C1 segment of cervical spinal cord (tissue), 14 donors: ENCODE data around the gene ZSCAN31.
"Not testable (repeated sequence)": the region's sequence is repeated elsewhere in the genome, so short reads cannot be mapped to it uniquely, and the experiment has no call there.

Experiments
- DNase-seq, 14 donors: peaks; one replicate each; lab custom pipeline; 2025; lab: John Stamatoyannopoulos, UW

The ZSCAN31 gene

DNA sequence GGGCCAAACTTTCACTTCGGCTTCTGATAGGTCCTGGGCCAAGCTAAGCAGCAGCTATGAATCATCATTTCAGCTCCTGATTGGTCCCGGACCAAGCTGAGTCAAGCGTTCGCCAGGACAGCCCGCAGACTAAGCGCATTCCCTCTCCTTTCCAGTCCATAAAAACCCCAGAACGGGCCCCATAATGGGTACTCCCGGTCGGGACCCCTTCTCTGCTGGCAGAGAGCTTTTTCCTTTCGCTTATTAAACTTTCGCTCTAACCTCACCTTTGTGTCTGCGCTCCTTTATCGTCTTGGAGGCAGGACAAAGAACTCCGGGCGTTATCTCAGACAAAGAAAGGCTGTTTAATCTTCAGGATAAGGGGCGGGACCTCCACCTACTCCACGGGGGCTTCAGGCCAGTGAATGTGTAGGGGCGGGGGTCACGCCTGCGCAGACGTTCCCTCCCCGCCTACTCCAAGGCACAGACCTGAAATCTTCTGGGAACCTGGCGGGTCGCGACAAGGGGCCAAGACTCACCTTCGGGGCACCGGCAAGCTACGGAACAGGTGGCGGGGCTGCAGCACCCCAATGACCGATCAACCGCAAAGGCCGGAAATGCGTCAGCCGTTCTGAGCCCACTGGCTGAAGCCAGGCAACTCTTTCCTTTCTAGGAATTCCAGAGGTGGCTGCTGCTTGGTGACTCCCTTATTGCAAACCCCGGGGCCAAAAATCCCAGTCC lies at the start of gene ZSCAN31:
TSS of gene ZSCAN31 (minus strand) at position 585 of the 720 bp plus-strand sequence. CDS start 6,465 bp downstream, outside the sequence.
- peak; percentile 52 to 93 (median 83) for DNase-seq

DNA sequence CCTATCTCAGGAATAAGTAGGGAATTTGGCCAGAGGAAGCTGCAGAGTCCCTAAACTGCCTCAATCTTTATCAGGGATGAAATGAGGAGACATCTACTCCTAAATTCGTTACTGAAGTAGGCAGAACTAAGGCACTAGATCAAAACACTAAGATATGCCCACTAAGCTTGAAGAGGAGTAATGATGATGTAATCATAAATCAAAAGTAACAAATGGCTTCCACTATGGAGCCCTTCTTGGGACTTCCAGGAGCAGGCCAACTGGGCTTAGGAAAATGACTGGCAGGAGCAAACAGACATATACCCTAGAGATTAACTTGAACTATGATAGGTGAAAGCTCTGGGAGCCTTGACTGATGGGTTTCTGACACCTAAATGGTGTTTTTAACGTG lies 48.2 kb upstream of the ZSCAN31 start:
- DNase-seq: no peak

DNA sequence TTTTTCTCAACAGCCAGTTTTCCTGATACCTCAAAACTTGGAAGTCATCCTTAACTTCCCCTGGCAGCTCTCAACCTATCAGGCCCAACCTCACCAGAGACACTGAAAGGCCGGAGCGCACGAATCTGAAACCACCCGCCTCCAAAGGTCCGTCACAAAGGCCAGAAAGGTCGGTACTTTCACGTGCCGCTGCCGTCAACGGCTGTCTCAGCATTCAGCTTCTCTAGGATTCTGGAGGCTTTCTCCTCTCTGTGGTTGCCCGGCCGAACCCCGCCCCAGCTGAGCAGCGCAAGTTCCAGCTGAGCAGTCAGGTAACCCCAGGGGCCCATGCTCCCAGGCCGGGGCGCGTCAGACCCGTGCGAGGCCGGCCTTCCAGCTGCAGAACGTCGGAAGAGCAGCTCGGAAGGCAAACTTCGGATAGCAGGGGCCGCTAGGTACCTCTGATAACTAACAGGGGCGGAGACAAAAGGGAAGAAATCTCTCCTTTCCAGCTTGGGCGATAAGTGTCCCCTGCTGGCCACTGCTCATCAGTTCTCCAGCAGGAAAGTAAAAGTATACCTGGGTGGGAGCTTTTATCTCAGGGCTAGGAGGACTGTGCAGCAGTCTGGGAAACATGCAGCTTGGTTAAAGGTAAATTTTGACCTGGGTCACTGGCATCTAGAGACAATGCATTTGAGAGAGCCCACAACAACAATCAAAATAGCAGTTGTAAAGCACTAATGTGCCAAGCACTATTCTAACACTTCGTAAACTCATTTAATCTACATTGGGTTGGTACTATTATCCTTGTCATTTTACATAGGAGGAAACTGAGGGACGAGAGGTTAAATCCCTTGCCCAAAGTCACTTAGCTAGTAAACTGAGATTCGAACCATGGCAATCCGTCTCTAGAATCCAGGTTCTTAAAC lies 47.5 kb upstream of the ZSCAN31 start:
- DNase-seq: peak; percentile 0 to 61 (median 34)

DNA sequence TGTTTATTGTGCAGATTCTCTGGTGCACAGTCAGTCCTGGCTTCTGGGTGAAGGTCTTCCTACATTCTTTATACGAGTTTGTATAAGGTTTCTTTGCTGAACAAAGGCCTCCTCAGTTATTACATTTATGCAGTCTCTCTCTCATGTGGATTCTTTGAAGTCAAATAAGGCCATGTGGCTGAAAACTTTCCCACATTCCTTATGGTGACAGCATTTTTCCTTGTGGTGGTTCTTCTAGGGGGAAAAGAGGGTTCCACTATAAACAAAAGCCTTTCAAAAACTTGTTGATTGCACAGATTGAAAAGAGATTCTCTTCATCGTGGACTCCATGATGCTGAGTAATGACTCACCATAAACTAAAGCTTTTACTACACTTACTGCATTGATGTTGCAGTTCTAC lies 44.4 kb upstream of the ZSCAN31 start:
- DNase-seq: no peak

DNA sequence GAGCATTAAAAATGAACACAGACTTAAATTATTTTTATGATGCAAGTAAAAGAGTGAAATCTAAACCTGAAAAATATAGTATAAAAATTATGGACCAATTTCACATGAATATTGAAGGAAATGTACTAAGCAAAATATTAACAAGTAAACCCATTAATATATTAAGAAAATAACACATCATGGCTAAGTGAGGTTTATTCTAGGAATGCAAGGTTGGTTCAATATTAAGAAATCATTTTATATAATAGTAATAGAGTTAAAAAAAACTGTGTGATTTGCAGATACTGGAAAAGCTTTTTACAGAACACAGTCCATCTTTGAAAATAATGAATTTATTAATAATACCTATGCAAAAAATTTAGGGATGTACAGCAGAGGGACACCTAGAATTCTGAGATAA lies 42.7 kb upstream of the ZSCAN31 start:
- no peak for DNase-seq

DNA sequence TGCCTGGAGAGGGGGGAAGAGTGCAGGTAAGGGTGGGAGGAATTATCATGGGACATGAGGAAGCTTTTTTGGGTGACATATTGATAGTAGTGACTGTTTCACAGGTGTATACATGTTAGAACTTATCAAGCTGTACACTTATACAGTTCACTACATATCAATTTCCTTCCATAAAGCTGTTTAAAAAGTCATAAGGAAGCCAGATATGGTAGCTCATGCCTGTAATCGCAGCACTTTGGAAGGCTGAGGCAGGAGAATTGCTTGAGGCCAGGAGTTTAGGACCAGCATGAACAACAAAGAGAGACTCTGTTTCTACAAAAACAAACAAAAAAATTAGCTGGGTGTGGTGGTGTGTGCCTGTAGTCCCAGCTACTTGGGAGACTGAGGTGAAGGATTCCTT lies 41.9 kb upstream of the ZSCAN31 start:
- DNase-seq: no peak

DNA sequence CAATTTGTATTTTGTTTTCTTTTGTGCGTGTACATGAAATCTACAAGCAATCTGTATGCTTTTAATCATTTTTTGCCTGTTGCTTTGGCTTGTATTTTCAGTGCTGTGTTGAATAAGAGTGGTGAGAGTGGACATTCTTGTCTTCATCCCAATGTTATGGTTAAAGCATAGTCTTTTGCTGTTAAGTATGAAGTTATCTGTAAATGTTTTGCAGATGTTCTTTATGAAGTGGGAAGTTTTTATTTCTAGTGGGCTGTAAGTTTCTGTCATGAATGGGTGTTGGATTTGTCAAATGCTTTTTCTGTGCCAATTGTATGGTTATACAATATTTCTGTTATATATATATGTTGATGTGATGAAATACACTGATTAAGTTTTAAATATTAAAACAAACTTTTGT lies 38.0 kb upstream of the ZSCAN31 start:
- DNase-seq: no peak

DNA sequence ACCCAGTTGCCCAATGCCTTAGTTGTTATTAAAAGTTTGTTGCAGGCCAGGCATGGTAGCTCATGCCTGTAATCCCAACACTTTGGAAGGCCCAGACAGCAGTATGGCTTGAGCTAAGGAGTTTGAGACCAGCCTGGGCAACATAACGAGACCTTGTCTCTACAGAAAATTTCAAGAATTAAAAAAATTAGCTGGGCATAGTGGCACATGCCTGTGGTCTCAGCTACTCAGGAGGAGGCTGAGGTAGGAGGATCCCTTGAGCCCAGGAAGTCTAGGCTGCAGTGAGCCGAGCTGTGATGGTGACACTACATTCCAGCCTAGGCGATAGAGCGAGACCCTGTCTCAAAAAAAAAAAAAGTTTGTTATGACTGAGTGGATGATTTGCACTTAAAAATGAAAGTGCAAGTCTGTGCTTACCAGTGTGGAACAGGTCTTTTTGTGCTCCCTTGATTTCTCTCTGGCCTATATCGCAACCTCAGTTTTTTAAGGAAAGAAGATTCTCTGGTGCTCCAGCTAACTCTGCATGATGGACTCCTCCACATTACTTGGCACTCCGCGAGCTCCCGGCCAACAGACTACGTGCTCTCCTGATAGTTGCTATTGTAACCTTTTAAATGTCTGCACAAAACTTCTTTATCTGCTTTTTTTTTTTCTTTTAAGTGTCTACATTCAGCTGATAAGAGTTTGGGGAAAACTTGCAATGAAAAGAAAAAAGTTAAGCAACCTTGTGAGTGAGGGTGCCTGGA lies 35.9 kb upstream of the ZSCAN31 start:
- no peak for DNase-seq

DNA sequence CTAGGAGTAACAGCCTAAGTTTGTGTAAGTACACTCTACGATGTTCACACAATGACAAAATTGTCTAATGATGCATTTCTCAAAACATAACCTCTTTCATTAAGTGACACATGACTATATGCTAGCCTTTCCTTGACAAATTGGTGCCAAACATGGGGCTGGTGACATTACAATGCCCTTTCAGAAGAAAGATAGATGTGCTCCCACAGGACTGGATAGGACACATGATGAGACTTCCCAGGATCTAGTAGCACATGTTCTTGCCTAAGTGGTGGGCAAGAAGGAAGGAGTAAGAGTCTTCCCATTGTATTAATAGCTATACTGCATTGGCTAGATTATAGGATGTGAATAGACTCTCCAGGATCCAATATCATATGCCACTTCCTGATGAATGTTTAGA lies 35.3 kb upstream of the ZSCAN31 start:
- no peak for DNase-seq

DNA sequence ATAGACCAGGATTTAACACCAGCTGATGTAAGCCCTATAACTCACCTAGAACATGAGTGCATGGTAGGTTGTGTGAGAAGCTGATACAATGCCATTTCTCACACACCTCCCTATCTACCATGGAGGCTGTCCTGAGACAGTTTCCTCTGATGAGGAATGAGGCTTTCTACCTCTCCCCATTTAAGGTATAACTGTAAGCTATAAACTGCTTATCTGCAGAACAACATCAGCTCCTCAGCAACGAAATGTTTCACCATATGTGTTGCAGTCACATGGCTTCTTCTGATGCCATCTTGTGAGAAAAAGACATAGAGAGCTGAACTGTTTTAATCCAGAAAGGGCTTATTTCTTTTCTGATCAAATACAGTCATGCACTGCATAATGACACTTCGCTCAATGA lies 34.5 kb upstream of the ZSCAN31 start:
- DNase-seq: no peak

DNA sequence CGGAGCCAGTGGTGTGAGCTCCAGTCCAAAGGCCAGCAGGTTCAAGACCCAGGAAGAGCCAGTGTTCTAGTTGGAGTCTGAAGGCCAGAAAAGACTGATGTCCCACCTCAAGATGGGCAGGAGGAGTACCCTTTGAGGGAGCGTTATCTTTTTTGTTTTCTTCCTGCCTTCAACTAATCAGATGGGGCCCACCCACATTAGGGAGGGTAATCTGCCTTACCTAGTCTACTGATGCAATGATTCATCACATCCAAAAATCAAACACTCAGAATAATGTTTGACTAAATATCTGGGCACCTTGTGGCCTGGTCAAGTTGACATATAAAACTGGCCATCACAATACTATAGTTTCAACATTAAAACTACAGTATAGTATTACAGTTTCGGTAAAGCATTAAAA lies 33.5 kb upstream of the ZSCAN31 start:
- no peak for DNase-seq

DNA sequence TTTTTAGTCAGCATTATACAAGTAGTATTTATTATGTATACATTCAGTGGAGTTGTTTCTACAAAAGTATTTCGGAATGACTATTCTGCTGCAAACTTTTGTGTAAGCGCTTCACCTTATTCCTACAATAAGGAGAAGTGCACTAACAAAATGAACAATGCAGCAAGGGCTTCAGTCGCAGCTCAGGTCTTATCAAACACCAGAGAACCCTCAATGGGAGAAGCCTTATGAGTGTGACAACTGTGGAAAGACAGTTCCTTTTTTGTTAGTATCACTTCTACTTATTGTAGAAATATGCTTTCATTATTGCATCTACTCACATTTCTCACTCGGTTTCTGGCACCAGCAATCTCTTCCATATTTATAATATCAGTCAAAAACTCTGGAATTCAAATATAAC lies 32.6 kb upstream of the ZSCAN31 start:
- DNase-seq: no peak

DNA sequence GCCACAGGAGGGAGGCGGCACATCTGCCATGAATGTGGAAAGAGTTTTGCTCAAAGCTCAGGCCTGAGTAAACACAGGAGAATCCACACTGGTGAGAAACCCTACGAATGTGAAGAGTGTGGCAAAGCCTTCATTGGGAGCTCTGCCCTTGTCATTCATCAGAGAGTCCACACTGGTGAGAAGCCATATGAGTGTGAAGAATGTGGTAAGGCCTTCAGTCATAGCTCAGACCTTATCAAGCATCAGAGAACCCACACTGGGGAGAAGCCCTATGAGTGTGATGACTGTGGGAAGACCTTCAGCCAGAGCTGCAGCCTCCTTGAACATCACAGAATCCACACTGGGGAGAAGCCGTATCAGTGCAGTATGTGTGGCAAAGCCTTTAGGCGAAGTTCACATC lies 29.6 kb upstream of the ZSCAN31 start:
- not testable (repeated sequence) for DNase-seq

DNA sequence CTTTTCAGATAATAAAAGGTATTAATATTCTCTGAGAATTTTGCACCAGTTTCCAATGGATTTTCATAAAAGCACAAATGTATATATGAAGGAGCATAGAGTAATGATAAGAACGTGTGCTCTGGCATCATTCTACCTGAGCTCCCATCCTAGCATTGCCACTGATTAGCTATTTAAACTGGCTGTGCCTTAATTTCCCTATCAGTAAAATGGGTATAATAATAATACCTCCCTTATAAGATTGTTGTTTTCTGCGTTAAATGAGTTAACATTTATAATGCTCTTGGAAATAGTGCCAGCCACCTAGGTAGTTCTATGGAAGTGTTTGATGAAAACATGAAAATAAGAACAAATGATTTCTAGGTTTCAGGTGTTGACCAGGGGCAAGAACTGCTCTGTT lies 25.0 kb upstream of the ZSCAN31 start:
- no peak for DNase-seq

DNA sequence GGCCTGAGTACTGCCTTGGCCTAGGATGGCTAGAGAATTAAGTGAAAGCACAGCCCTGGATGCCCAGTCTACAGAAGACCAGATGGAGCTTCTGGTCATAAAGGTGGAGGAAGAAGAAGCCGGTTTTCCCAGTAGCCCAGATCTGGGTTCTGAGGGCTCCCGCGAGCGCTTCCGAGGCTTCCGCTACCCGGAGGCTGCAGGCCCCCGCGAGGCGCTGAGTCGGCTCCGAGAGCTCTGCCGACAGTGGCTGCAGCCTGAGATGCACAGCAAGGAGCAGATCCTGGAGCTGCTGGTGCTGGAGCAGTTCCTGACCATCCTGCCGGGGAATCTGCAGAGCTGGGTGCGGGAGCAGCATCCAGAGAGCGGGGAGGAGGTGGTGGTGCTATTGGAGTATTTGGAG lies 23.6 kb upstream of the ZSCAN31 start:
- DNase-seq: not testable (repeated sequence)

DNA sequence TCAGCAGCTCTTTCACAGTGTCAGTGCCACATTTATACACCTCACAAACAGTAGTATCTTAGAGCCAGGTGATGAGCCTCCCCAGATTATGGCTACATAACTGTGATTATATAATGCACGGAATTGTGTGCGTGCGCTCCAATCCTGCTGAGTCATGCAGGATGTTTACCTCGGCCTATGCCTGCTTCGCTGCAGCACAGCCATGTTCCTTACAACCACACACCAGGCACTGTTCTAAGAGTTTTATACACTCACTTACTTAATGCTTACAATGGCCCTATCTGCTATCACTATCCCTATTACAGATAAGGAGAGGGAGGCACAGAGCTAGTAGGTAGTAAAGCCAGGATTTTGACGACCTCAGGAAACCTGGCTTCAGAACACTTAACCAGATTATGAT lies 21.1 kb upstream of the ZSCAN31 start:
- DNase-seq: peak in 1 of 14 donors; percentile 43

DNA sequence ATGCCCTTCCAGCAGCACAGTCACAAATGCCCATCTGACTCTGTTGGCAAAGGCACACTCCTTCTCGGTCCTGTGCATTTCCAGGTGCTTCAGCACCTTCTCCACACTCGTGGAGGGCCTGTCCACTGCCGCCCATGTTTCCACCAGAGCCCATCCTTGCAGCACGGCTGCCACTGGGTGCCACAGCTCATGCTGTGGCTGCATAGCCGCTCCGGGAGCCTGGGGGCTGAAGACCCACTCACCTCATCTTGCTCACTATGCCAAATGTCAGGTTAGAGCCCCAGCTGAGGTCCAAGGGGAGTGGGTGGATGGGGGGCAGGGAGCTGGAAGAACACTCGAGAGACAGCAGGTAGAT lies 20.7 kb upstream of the ZSCAN31 start:
- DNase-seq: no peak

DNA sequence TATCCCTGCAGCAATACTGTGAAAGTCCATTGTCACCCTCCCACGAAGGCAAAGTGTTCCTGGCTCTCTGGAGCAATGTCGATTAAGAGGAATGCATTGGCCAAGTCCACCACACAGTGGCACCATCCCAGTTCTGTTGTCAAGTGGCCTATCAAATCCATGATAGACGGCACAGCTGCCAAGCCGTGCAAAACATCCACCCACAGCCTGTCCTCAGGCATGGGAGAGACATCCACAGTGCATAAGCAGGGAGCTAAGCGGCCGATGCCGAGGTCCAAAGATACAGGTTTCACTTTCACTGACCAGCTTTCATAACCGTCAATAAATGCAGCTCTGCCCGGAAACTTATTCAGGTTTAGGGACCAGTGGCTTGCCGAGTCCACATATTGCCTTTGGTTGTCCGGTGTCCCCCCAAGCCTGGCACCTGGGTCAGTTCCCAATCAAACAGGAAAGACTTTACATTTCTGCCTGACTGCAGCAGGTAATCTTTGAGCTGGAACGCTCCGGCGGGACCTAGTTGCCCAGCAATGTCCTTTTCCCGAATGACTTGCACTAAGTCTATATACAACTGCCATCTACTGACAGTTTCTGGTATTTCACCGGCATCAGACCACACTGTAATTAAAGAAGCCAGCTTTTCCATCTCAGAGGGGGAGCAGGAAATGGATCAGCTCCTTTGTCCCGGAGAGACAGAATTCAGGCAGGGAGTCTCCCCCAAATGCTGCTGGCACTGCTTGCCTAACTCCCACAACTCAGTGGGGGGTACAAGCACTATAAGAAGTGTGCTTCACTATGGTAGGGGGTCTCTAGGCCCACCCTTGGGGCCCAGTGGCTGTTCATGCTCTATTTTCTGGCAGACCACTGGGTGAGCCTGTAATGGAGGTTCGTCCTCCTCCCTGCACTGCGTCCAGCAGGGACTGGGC lies 20.1 kb upstream of the ZSCAN31 start:
- peak in 12 of 14 donors; percentile 40 to 90 (median 68) for DNase-seq

DNA sequence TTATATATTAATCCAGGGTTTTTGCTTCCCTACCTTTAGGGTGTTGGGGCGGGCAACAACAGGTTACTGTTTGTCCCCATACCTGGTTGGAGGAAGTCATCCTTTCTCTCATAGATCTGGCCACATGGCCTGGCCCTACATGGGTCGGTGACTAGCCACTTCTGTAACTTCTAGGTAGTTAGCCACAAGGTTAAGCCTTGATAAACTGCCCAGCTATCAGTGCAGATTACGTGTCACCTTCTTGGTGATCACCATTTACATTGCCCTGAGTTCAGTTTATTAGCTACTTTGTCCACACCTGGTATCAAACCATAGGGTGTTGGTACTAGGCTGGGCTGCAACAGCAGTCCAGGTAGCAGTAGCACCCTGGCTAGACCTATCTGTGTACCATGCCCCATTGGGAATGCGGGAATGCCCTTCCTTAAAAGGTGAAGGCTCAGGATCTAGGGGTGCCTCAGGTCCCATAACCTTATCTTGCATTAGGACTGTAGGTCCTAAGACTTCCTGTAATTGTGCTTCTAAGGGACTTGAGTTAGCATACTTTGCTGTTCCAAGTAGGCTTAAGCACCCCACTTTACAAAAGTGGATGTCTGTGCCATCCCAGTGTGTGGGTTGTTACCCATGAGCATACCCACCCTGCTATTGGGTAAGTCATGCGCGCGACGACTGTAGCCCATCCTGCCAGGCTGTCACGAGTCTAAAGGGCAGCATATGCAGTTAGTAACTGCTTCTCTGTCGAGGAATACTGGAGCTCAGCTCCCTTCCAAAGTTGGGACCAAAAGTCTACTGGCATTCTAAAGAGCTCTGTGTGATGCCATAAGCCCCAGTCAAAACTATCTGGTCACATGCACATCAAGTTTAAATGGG lies 19.0 kb upstream of the ZSCAN31 start:
- DNase-seq: no peak
